Uterus (tissue), 4 donors: ENCODE measurements around the gene TEX10. TPM values are rescaled to one million over a fixed set of nuclear protein-coding genes. Genes with fewer than 3 reads are reported as not detected.

Experiments
- DNase-seq, 2 donors: peaks; one replicate each; pipeline ENCODE4 v3.0.0-alpha.2; 2019 to 2020
- H3K27ac ChIP-seq, 2 donors: fragments of 200-600 bp; sonication (generic); 1 replicate in 1 of 2; 2 replicates in 1 of 2; pipeline ENCODE4 v1.5.1; 2016 to 2018
- H3K27me3 ChIP-seq, 2 donors: fragments of 200-600 bp; sonication (generic); one replicate each; pipeline ENCODE4 v1.5.1; 2018 to 2019; ENCODE audit warnings: control low read depth in 1 of 2
- H3K36me3 ChIP-seq, 2 donors: fragments of 200-600 bp; sonication (generic); one replicate each; pipeline ENCODE4 v1.5.1; 2019; ENCODE audit warnings: control low read depth in 1 of 2
- H3K4me1 ChIP-seq, 2 donors: fragments of 200-600 bp; sonication (generic); one replicate each; pipeline ENCODE4 v1.5.1; 2018 to 2019; ENCODE audit warnings: control low read depth in 1 of 2
- H3K4me3 ChIP-seq, 2 donors: fragments of 200-600 bp; sonication (generic); 1 replicate in 1 of 2; 2 replicates in 1 of 2; pipeline ENCODE4 v1.5.1; 2018 to 2019; ENCODE audit warnings: mild to moderate bottlenecking in 1 of 2
- H3K9me3 ChIP-seq, 2 donors: fragments of 200-600 bp; sonication (generic); one replicate each; pipeline ENCODE4 v1.5.1; 2019; ENCODE audit warnings: control low read depth in 1 of 2
- CTCF ChIP-seq, 4 experiments: fragments of 200-600 bp in 2 of 4; fragments of 450-650 bp in 2 of 4; sonication (generic) in 2 of 4; IDR thresholded peaks; one replicate each; pipeline ENCODE4 v1.5.1; 2016 to 2019; ENCODE audit warnings: antibody characterized with exemption in 4 of 4, mild to moderate bottlenecking in 2 of 4, moderate library complexity in 1 of 4
- POLR2A ChIP-seq, 2 donors: fragments of 450-650 bp; IDR thresholded peaks; one replicate each; pipeline ENCODE4 v1.6.1; 2016; ENCODE audit warnings: antibody characterized with exemption in 2 of 2, mild to moderate bottlenecking in 1 of 2, moderate library complexity in 1 of 2
- intact Hi-C: fragments of 100-400 bp; cut with DNase I; formaldehyde crosslinking; loops from one replicate; pipeline ENCODE4 v1.15.1; 2023; ENCODE audit warnings: low total_unique reads
- total RNA-seq, 4 donors: library from RNA; depleted of rRNA in 3 of 4; stranded (reverse); fragments of >200 nt in 3 of 4; gene quantifications; one replicate each; pipeline versions ENCODE4 v1.1.0 to v1.2.4, GENCODE V29; 2014 to 2023
- donor health status: DM: yes; HTN: yes; CAD: no.

TEX10 gene
- total RNA-seq, 4 donors from 2014 or later = 17.9 to 48.0 (median 21.2) TPM

GRCh38 chr9:100357501-100357900, 4.8 kb upstream of the TEX10 start:
- no peak for TF ChIP-seq POLR2A (IDR thresholded peaks at IDR 0.05)
- TF ChIP-seq CTCF (IDR thresholded peaks at IDR 0.05) = no peak
- Histone ChIP-seq H3K27ac (no peak overlapping the region), H3K4me3 (no peak overlapping the region), H3K36me3 (no peaks in the 10 kb centered on the region), H3K4me1 (no peaks in the 10 kb centered on the region), H3K9me3 (no peaks in the 10 kb centered on the region), H3K27me3 (no peaks in the 10 kb centered on the region)
- intact Hi-C loops = loop anchor here (10.0 kb wide), 1 partner anchor 67 kb away; the partner anchor contains the start of gene MSANTD3
- no peak for DNase-seq

- H3K4me3 ChIP-seq = no peak overlapping the region
- H3K27ac ChIP-seq = no peak overlapping the region
- H3K27me3 ChIP-seq = no peaks in the 10 kb centered on the region
- no peaks in the 10 kb centered on the region for H3K9me3 ChIP-seq
- TF ChIP-seq POLR2A (IDR thresholded peaks at IDR 0.05) (no peak), CTCF (IDR thresholded peaks at IDR 0.05) (no peak)
- peaks cover 0 to 4% of the 10 kb centered on the region in 2 donors for H3K4me1 ChIP-seq
- intact Hi-C loops = loop anchor here (10.0 kb wide), 1 partner anchor 69 kb away; the partner anchor contains the start of gene MSANTD3
- H3K36me3 ChIP-seq = no peaks in the 10 kb centered on the region
- DNase-seq = no peak
These were observed 2.8 kb upstream of the TEX10 start for GRCh38 chr9:100355561-100355960.

- Histone ChIP-seq H3K9me3 (no peaks in the 10 kb centered on the region), H3K36me3 (no peaks in the 10 kb centered on the region), H3K27ac (no peak overlapping the region), H3K4me3 (no peak overlapping the region), H3K4me1 (peaks cover 0 to 4% of the 10 kb centered on the region in 2 donors), H3K27me3 (no peaks in the 10 kb centered on the region)
- TF ChIP-seq CTCF (IDR thresholded peaks at IDR 0.05) = no peak
- TF ChIP-seq POLR2A (IDR thresholded peaks at IDR 0.05) = no peak
- intact Hi-C loops = loop anchor here (10.0 kb wide), 1 partner anchor 71 kb away; the partner anchor contains the start of gene MSANTD3
- no peak for DNase-seq
These were observed 1.5 kb upstream of the TEX10 start for GRCh38 chr9:100354121-100354800.

- H3K27ac ChIP-seq = peak overlapping the region; percentile 76 to 86
- H3K27me3 ChIP-seq = no peaks in the 10 kb centered on the region
- intact Hi-C loops = loop anchor here (10.0 kb wide), 1 partner anchor 73 kb away; the partner anchor contains the start of gene MSANTD3
- H3K4me3 ChIP-seq = peak overlapping the region; percentile 81 to 82
- H3K4me1 ChIP-seq = peaks cover 0 to 5% of the 10 kb centered on the region in 2 donors
- H3K9me3 ChIP-seq = no peaks in the 10 kb centered on the region
- DNase-seq = peak; percentile 15 to 37
- no peak for TF ChIP-seq POLR2A (IDR thresholded peaks at IDR 0.05)
- TF ChIP-seq CTCF (IDR thresholded peaks at IDR 0.05) = no peak
- no peaks in the 10 kb centered on the region for H3K36me3 ChIP-seq
These were observed 478 bp downstream of the TEX10 start for GRCh38 chr9:100352201-100352726.

GRCh38 chr9:100351508-100351907, 1.2 kb downstream of the TEX10 start:
- H3K4me1 ChIP-seq = peaks cover 0 to 10% of the 10 kb centered on the region in 2 donors

More at GRCh38 chr9:100351508-100351907, 1.2 kb downstream of the TEX10 start:
- Histone ChIP-seq H3K36me3 (no peaks in the 10 kb centered on the region), H3K27me3 (no peaks in the 10 kb centered on the region), H3K4me3 (peak overlapping the region; percentile 81 to 82), H3K27ac (peak overlapping the region in 1 of 2 donors; percentile 86), H3K9me3 (no peaks in the 10 kb centered on the region)
- no peak for DNase-seq
- TF ChIP-seq CTCF (IDR thresholded peaks at IDR 0.05) (no peak), POLR2A (IDR thresholded peaks at IDR 0.05) (no peak)
- intact Hi-C loops = loop anchor here (10.0 kb wide), 1 partner anchor 73 kb away; the partner anchor contains the start of gene MSANTD3
